IPS-11a (cell line): ENCODE data around the gene CBLIF.
"Not testable (repeated sequence)": the region's sequence is repeated elsewhere in the genome, so short reads cannot be mapped to it uniquely, and the experiment has no call there.

Experiments
- H3K4me3 ChIP-seq: one replicate; pipeline ENCODE4 v1.5.1; 2013; ENCODE audit warnings: low read depth, low read length, control low read depth

The CBLIF gene

GRCh38 chr11:59801160-59801706, 44.1 kb downstream of the CBLIF start:
- no peak overlapping the region for H3K4me3 ChIP-seq

GRCh38 chr11:59800390-59801025, 44.8 kb downstream of the CBLIF start:
- H3K4me3 ChIP-seq, result no peak overlapping the region

DNA sequence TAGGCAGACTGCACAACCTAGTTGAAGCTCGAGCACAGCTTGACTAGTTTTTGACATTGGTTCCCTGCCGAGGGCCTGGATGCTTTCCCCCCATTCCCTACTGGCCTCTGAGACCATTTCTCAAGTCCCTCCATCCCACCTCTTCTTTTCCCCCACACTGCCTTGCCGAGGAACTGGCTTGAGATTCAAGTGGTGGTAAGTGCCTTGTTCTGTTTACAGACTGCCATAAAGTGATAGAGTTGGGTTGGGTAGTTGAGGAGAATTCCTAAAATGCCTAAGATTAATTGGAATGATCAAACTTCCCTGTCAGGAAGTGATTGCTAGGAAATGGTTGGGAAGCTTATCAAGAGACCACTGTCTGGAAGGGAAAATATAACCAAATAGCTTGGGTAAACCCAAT, 50.9 kb downstream of the CBLIF start:
- H3K4me3 ChIP-seq, result no peak overlapping the region

- no peak overlapping the region for H3K4me3 ChIP-seq
Measured at GRCh38 chr11:59792507-59792906, 52.8 kb downstream of the CBLIF start.

GRCh38 chr11:59791639-59792038, 53.7 kb downstream of the CBLIF start:
- no peak overlapping the region for H3K4me3 ChIP-seq

DNA sequence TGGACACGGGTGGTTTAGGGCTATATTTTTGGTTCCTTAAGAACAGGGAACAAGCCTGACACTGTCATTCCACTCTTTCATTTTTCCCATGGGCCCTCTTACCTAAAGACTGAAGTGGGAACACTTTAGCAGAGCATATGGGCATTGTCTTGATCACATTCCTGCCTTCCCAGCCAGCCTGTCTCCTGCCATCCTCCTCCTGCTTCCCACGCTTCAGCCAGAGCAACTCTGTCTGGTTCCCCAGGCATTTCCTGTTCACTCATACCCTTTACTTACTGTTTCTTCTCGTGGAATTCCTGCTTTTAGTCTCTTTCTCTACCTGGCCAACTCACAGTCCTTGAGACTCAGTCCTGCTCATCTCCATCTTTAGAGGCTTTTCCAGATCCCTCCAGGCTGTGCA, 57.5 kb downstream of the CBLIF start:
- H3K4me3 ChIP-seq, result no peak overlapping the region

DNA sequence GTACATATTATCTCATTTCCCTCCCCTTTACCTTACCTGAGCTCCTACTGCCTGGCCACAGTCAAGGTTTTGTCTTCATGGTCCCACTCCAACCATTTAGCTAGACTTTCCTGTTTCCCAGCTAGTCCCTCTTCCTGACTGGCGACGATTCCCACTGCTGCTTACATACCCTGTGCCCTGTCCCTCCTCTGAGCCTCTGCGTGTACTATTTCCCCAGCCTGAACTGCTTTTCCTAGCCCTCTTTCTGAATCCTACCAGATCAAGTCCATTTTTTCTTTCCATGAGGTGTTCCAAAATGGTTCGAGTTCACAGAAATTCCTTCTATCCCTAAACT, 58.1 kb downstream of the CBLIF start:
- no peak overlapping the region for H3K4me3 ChIP-seq

GRCh38 chr11:59785818-59786217, 59.5 kb downstream of the CBLIF start:
- no peak overlapping the region for H3K4me3 ChIP-seq

- H3K4me3 ChIP-seq, result not testable (repeated sequence)
Measured at GRCh38 chr11:59784441-59784840, 60.9 kb downstream of the CBLIF start.

DNA sequence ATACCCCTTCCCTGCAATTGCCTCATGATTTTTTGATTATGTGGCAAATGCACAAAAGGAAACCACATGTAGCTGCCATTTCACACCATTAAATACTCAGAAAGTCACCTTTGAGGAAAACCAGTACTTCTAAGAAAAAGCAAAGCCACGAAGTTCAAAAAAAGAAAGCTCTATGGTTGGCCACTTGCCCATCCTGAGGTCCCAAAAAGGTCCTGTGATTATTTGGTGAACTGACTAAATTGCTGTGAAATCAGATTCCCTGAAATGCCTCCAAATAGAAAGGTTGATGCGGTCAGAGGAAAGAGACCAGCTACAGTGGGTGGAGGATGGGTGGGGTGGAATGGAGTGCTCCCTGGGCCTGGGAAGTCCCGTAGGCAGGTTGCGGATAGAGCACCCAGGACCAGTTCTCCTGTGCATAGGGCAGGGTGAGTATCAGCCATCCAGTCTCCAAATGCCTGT, 61.6 kb downstream of the CBLIF start:
- no peak overlapping the region for H3K4me3 ChIP-seq

DNA sequence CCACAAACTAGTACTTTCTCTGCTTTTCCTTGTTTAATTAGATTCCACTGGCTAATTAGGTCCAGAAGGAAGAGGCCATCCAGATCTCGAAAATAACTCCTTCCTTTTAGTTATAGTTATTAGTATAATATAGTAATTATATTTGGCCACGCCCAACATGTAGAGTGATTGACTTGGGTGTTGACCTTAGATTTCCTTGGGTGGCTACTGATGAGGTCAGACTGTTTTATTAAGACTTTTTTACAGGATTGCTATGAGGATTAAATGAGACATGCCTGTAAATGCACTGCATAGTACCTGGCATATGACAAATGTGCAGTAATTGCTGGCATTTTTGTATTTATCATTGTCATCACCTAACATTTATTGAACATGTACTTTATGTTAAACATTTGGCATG, 63.2 kb downstream of the CBLIF start:
- no peak overlapping the region for H3K4me3 ChIP-seq

- no peak overlapping the region for H3K4me3 ChIP-seq
Measured at GRCh38 chr11:59779487-59779886, 65.8 kb downstream of the CBLIF start.
